Effector CD4-positive, alpha-beta T cell (primary cell): ENCODE measurements around the gene JAZF1.

Experiments
- DNase-seq: peaks from one replicate; pipeline ENCODE4 v3.0.0-alpha.2; 2020

JAZF1 gene

GRCh38 chr7:28102797-28103196 is 77.8 kb downstream of the JAZF1 start:
- DNase-seq = no peak

DNA sequence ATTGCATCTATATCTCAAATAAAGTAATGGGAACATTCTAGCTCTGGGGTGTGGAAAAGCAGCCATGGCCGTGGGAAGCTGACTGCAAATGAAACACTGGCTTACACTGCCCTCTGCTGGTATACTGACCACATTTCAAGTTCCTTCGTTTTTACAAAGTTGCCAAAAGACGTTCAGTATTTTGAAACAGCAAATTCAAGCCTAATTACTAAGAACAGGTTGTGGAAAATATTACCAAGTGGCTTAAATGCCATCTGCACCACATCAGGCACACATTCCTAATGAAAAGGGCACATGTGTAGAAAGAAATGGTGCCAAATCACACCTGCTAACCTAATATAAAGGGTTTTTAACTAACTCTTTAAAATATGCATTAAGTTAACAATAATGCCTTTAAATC is 83.9 kb downstream of the JAZF1 start:
- peak; percentile 26 for DNase-seq

- no peak for DNase-seq
These were observed 85.4 kb downstream of the JAZF1 start for GRCh38 chr7:28095231-28095630.

DNA sequence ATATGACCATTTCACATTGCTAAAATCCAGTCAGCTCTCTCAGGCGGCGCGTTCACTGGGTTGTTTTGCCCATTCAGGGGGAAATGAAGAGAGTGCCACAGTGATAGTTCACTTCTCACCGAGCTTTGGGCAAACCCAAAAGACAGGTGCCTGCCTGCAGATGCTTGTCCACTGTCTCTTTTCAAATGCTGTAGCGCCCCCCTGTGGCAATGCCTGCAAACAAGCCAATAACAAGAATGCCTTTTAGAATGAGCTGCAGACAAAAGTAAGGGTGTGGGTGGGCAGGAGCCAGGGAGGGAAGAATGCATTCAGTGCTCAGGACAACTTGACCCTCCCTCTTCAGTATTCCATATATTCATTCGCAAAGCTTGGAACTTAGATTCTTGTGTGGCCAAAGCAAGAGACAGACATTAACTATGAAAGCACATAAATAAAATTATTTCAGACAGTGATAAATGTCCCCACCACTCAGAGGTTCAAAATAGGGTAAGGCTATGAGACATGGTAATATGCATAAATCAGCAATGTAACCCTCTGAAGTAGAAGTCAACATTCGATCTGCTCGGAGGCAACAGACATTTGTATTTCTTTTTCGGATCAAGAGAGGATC is 86.9 kb downstream of the JAZF1 start:
- DNase-seq = peak; percentile 14

DNA sequence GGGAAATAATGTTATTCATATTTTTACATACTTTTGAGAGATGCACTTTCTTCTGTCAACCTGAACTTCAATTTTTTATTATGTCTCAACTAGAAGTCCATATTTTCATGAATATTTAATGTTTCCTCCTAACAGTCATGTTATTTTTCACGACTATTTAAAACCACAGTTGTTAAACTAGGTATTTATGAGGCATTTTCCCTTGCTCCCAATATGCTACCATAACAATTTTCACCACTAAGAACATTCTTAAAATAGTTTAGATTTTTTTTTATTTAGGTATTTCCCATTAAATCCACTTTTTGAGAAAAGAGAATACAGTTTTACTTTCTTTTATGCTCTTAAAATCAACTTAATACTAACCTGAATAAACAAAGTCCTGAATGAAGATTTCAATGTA is 89.4 kb downstream of the JAZF1 start:
- DNase-seq = no peak

DNA sequence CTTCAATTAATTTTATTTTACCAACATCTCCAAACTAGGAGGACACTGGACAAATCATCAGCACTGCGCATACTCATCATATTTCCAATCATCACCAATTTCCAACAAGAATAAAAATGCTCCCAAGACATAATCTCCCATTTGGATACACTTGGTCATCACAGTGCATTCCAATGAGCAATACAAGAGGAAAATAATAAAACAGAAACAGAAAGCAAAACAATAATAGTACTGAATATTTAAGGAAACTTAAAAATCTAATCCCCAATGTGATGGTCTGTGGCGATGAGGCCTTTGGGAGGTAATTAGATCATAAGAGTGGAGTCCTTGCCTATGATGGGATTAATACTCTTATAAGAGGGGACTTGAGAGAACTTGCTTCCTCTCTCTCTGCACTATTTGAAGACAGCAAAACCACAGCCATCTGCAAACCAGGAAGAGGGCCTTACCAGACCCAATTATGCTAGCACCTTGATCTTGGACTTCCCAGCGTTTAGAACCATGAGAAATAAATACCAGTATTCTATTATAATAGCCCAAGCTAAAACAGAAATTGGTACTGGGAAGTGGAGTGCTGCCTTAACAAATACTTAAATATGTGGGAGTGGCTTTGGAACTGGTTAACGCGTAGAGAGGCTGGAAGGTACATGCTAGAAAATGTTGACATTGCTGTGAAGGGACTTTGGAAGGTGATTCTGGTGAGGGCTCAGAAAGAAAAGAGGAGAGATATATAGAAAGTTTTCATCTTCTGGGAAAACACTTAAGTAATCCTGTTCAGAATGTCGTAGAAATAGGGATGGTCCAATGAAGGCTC is 91.5 kb downstream of the JAZF1 start:
- no peak for DNase-seq

DNA sequence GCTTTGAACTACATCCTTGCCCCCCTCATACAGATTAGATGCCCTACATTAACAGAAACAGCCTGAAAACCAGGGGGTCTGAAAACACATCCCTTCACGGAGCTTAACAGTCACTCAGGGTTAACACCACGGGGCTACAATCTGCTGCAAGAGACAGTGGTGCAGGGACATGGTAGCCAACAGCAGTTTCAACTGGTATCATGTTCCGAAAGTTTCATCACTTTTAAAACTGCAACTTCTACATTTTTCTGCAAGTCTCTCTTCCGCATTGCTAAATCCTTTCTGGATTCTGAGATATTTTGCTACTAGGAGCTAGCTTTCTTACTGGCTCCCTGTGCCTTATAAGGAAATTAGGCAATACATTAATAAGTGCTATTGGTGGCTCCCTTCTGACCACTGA is 92.6 kb downstream of the JAZF1 start:
- no peak for DNase-seq

- DNase-seq = no peak
These were observed 94.4 kb downstream of the JAZF1 start for GRCh38 chr7:28086198-28086597.

GRCh38 chr7:28083998-28084985 is 96.3 kb downstream of the JAZF1 start:
- no peak for DNase-seq

GRCh38 chr7:28083164-28083997 is 97.2 kb downstream of the JAZF1 start:
- no peak for DNase-seq

- DNase-seq = no peak
These were observed 98.5 kb downstream of the JAZF1 start for GRCh38 chr7:28082071-28082470.

DNA sequence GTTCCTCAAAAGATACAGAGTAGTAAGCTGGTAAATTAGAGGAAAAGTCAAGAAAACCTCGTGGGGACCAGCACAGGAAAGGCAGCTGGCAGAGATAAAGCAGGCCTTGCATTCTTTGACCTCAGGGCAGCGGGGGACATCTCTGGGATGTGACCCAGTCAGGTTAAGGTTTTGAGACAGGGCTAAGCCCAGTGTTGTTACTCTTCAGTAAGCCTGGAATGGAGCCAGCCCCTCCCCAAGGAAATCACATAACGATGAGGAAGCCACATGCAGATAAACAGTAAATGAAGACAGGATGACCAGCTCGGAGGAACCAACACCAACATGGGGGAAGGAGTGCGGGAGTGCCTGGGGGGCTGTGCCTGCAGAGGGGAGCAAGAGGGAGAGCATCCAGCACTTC is 99.6 kb downstream of the JAZF1 start:
- no peak for DNase-seq

GRCh38 chr7:28078036-28078901 is 102.3 kb downstream of the JAZF1 start:
- peak; percentile 32 for DNase-seq

- no peak for DNase-seq
These were observed 103.0 kb downstream of the JAZF1 start for GRCh38 chr7:28077616-28078015.

GRCh38 chr7:28076423-28077200 is 104.0 kb downstream of the JAZF1 start:
- DNase-seq = no peak

DNA sequence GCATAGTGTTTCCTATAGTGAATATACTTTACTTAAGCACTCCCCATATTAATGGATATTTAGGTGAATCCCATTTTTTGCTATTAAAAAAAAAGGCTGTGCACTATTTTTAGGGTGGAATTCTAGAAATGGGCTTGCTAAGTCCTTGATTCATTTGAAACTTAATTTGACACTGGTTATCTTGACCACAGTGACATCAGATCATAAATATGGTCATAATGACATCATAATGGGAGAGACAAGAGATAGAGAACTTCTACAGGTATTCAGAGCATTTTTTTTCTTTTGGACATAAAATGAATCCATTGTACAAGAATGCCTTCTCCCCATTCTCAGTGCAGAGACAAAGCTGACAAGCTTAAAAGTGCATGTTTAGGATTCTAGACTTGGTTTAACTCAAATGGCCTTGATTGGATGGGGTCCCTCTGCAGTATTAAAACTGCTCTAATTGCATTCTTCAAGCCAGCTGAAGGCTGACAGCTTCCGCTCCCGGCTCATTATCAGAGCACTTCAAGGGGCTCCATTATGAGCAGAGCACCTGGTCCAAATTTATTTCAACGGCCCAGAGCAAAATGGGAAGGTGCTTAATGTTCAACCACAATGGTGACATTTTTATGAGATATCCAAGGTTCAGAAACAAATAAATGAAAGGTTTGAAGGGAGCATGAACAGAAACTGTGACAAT is 104.8 kb downstream of the JAZF1 start:
- DNase-seq = no peak

GRCh38 chr7:28072876-28073514 is 107.6 kb downstream of the JAZF1 start:
- DNase-seq = no peak

- no peak for DNase-seq
These were observed 109.0 kb downstream of the JAZF1 start for GRCh38 chr7:28071570-28071969.

GRCh38 chr7:28070297-28071055 is 110.1 kb downstream of the JAZF1 start:
- no peak for DNase-seq
